Amniotic epithelial cell (primary cell): ENCODE data around the gene CPSF4L.
"Not testable (repeated sequence)": the region's sequence is repeated elsewhere in the genome, so short reads cannot be mapped to it uniquely, and the experiment has no call there.

Experiments
- DNase-seq: peaks from one replicate; pipeline ENCODE4 v3.0.0-alpha.2; 2010; ENCODE audit warnings: low read depth

The CPSF4L gene, protein sequence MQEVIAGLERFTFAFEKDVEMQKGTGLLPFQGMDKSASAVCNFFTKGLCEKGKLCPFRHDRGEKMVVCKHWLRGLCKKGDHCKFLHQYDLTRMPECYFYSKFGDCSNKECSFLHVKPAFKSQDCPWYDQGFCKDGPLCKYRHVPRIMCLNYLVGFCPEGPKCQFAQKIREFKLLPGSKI

DNA sequence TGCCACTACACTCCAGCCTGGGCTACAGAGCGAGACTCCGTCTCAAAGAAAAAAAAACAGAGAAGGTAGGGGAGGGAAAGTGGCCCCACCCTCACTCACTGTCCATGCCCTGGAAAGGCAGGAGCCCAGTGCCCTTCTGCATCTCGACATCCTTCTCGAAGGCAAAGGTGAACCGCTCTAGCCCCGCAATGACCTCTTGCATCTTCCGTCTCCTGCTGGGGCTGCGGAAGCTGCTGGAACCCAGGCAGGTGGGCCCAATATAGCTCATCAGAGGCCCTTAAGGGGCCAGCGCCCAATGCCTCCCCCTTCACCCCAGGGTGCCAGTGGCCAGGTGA is at the start of gene CPSF4L:
Gene CPSF4L (minus strand): TSS at position 264 of the 335 bp plus-strand sequence. CDS start 62 bp downstream, at position 202.
- DNase-seq: no peak

DNA sequence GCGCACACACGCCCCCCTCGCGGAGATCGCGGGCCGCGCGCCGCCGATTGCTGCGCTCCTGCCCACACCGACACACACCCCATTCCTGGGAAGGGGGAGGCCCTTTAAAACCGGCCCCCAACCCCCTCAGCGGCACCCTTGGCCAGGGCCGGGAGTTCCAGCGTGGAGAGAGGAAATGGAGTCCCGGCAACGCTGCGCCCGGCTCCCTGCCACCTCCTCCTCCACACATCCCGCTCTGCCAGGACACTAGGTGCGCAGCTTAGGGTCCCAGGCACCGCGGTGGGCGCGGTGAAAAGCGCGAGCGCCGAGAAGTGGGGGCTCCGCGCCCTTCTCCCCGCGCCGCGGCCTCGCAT is 49.7 kb upstream of the CPSF4L start:
- DNase-seq: no peak

DNA sequence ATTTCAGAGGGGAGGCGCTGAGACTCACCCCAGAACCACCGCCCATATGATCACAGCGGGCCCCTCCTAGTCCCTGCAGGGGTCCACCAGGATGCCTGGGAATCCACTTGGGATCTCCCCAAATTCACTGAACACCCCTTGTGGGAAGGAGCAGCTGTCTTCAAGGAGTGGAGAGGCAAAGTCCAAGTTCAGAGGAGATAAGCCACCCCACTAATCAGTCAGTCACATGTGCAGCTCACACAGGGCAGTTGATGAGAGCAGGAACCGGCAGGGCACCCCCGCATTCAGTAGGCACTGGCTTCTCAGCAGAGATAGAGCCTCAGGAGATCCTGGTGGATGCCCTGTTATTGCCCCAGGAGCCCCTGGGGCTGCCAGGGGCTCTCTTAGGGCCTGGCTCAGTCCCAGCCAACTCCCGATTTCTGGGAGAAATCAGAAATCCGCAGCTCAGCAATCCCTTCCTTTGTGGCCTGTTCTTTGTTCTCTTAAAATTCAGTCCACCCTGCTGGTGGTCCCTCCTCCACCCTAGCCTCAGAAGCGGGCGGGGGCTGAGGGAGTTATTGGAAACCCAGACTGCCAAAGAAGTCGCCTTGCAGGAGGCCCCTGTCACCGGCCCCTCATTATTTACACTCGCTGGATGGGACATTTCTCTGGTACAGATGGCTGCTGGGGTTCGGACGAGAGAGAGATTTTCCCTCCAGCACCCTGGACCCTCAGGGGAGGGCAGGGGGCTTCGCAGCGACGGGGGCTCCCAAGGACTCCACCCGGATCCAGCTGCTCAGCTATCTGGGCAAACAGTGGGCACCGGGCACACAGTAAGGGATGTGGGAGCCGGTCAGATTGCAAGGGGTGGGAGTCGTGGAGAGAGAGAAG is 48.3 kb upstream of the CPSF4L start:
- peak; percentile 69 for DNase-seq

DNA sequence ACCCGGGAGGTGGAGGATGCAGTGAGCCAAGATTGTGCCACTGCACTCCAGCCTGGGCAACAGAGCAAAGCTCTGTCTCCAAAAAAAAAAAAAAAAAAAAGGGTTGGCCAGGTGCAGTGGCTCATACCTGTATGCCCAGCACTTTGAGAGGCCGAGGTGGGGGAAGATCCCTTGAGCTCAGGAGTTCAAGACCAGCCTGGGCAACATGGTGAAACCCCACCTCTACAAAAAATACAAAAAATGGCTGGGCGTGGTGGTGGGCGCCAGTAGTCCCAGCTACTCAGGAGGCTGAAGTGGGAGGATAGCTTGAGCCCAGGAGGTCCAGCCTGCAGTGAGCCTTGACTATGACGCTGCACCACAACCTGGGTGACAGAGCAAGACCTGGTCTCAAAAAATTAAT is 47.3 kb upstream of the CPSF4L start:
- DNase-seq: not testable (repeated sequence)

DNA sequence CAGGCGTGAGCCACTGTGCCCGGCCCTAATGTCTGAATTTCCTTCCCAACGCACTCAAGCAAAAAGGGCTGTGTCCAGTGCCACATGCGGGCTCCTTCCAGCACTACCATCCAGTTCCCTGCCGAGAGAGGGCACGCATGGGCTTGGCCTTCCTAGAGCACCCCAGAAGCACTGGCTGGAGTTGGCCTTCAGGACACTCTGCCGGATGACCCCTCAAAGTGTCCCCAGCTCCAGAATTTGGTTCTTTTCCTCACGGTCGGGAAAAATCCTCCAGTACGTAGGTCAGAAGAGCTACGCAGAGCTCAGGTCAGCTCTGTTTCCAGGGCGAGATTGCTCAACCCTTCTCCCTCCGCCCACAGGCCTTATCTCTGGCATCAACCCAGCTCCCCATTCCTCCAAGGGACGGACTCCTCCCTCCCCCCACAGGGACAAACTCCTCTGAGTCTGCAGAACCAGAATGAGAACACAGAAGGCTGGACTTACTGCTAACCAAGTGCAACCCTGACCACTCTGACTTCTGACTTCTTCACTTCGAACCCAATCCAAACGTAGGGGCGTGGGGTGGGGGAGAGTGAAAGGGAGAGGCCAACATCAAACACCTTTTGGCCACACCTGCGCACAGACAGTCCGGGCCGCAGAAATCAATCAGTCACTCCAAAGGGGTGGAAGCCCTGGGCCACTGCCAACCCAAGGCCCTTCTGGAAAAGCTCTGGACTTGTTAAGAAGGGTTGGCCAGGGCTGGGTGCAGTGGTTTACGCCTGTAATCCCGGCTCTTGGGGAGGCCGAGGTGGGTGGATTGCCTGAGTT is 46.5 kb upstream of the CPSF4L start:
- DNase-seq: peak; percentile 99

DNA sequence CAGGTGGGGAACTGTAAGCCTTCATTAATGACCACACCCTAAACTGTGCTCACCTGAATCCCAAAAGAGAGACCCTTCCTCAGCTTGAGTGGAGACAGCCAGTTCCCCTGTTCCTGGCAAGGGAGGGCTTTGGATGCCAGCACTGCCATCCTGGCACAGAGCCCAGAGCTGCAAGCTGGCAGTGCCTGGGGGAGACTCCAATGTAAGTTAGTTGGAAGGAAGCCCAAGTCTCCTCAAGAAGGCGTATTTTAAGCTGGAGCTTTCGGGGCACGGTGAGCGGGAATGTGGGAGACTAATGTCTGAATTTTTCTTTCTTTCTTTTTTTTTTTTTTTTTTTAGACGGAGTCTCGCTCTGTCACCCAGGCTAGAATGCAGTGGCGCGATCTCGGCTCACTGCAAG is 45.5 kb upstream of the CPSF4L start:
- no peak for DNase-seq

DNA sequence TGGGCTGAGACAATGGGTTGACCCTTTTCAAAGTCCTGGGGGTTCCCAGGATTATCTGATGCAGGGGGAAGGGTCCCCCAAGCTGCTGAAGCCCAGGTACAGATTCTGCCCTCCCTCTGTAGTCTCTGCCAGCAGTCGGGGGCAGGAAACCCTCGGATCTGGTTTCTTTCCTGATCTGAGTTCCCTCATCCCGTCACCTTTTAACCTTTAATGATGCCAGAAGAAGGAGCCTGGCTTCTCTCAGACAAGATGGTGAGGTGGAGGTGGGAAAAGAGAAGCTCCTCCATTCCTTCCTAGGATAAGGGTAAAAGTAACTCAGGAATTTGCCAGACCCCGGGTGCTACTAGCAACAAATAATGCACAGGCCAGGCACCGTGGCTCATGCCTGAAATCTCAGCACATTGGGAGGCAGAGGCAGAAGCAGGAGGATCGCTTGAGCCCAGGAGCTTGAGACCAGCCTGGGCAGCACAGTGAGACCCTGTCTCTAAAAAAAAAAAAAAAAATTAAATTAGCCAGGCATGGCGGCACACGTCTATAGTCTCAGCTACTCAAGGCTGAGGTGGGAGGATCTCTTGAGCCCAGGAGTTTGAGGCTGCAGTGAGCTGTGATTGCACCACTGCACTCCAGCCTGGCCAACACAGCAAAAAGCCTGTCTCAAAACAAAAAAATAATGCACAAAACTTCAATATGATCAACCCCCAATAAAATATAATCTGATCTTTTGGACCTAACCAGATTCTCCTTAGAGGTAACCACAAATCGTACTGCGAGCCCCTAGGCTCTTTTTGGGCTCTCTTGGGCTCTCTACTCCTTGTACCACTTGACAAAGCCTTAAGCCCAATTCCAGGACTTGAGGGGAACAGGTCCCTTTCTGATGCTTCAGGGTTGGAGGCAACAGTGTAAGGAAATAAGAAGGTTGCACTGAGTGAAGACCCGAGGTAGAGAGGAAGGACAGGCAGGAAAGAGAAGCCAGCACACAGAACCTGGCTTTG is 44.5 kb upstream of the CPSF4L start:
- no peak for DNase-seq

DNA sequence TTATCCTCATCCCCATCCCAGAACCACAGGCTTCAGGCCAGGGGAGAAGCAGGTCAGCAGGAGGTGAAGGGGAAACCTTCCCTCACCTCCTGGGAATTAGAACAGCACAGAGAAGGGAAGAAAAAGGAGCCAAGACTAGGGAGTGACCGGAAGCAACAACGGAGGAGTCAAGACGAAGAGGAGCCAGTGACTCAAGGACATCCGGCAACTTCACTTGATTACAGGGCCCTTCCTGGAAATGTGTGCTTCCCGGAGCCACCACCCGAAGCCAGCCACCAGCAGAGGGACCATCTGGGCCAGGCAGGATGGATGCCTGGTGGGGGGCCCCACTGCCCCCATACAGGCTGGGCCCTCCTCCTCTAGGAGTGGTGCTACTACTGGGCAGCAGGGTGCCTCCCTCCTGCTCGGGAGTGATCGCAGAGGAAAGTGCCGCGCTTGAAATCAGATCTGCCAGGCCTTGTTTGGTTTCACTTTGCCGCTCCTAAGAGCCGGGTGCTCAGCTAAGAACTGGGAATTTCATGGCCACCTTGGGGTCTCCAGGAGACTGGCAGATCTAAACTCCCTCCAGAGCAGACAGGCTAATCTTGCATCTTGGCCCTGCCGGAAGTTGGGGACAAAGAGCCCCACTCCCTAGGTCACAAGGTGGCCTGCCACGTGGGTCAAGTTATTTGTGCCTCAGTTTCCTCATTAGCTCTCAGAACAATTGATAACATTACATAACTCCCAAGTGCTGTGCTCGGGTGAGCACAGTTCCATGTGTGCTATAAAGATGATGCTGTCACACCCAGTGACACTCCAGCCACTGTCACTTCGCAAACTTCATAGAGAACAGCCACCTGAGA is 43.5 kb upstream of the CPSF4L start:
- peak; percentile 83 for DNase-seq

DNA sequence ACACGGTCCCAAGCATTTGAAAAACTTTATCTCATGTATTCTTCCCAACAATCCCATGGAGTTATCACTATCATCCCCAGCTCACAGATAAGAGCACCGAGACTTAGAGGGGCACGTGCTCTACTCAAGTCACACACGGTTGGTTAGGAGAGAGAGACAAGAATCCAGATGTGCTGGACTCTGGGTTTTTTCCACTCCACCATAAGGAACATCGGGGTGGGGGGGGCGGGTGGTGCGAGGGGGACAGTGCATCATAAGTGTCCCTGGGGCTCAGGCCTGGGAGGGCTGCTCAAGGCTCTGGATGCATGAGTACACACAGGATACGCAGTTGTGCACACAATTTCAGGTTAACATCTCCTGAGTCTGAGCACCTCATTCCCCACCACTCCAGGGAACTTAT is 42.8 kb upstream of the CPSF4L start:
- peak; percentile 71 for DNase-seq

DNA sequence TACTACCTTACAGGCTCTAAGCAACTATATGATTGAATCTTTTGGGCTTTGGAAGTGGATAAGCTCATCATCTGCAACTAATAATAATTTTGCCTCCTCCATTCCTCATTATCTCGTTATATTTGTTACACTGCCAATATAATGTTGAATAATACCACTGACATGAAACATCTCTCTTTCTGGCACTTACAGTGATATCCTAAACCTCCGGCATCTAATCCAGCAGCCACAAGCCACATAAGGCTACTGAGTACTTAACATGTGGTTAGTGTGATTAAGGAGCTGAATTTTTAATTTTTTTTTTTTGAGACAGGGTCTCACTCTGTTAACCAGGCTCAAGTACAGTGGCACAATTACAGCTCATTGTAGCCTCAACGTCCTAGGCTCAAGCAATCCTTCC is 40.5 kb upstream of the CPSF4L start:
- DNase-seq: peak; percentile 54

DNA sequence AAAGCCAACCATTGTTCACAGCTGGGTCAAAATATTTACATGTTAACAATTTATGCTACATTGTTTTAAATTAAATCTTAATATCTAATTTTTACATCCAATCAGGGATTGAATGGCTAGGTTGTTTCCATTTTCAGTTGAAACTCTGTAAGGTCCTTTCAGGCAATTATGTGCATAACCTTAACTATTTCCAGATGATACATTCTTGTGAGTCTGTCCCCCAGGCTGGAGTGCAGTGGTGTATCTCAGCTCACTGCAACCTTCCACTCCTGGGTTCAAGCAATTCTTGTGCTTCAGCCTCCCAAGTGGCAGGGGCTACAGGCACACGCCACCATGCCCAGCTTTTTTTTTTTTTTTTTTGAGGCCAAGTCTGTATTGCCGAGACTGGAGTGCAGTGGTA is 39.7 kb upstream of the CPSF4L start:
- DNase-seq: no peak

DNA sequence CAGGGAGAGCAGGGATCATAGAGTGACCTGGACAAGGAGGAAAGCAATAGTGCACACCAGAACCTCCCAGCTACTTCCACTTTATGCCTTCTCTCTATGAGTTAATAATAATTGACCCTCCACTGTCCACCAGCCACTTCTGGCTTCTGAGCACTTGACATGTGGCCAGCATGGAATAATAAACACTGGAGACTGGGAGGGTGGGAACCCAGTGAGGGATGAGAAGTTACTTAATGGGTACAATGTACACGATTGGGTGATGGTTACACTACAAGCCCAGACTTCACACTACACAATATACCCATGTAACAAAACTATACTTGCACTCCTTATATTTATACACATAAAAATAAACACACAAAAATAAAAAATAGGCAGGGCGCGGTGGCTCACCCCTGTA is 38.7 kb upstream of the CPSF4L start:
- DNase-seq: no peak

DNA sequence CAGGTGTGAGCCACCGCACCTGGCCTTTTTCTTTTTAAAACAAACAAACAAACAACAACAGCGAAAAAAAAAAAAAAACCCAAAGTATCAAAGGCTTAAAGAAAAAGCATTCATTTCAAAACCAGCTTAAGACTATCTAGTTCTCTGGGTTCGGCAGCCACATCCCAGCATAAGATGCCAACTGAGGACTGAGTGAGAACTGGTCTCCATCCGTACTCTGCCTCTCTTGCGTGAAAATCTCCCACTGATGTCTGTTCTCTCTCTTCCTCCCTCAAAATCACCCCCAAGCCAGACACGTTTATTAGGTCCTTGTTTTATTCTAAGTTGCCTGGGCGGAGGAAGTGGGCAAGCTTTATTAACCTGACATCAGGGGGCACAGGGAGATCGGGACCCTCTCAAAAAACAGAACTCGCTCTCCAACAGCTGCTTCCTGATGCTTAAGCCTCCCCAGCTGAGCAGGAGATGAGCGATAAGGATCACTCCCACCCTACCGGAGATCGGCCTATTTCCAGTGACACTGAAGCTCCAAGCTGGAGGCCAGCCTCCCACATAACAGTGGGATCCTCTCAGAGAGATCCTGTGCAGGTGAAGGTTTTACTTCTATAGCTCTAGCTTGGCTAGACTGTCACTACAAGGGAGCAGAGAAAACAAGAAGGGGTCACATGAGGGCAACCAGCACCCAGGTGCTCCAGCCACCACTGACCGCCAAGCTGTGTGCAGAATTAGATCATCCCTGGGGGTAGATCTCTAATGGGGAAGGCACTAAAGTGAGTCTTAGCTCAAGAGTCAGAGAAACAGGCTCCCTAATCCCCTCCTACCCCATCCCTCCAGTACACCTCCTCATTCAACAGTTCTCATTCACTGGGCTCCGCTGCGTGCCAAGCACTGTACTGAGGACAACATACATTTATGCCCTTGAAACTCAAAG is 36.5 kb upstream of the CPSF4L start:
- DNase-seq: peak; percentile 58

DNA sequence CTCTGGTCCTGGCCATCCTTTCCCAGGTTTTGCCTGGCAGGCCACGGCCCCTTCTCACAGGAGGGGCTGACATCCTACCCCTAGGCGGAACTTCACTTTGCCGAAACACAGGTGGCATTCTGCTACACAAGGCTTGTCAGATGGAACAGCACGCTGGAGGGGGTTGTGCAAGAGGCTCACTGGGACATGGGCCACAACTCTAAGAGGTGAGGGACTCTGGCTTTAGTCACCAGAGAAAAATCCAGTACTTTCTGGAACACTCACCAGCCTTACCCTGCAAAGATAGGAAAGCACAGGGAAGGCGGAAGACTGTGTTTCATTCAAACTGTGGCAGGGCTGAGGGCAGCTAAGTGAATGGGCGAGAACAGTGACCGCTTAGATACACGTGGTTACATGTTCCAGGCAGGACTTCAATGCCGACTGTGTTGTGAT is 31.8 kb upstream of the CPSF4L start:
- peak; percentile 86 for DNase-seq

DNA sequence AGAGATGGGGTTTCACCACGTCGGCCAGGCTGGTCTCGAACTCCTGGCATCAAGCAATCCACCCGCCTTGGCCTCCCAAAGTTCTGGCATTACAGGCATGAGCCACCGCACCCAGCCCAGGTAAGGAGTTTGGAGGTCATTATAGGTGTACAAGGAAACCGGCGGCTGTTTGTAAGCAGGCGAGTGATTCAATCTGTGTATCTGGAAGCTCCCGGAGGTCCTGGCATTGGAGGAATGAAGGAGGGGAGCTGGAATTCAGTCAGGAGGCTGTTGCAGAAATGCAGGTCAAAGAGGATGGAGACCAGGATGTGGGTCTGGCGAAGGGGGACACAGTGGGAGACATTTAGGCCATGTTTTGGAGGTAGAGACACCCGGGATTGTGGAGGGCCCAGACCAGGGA is 31.4 kb upstream of the CPSF4L start:
- DNase-seq: no peak

DNA sequence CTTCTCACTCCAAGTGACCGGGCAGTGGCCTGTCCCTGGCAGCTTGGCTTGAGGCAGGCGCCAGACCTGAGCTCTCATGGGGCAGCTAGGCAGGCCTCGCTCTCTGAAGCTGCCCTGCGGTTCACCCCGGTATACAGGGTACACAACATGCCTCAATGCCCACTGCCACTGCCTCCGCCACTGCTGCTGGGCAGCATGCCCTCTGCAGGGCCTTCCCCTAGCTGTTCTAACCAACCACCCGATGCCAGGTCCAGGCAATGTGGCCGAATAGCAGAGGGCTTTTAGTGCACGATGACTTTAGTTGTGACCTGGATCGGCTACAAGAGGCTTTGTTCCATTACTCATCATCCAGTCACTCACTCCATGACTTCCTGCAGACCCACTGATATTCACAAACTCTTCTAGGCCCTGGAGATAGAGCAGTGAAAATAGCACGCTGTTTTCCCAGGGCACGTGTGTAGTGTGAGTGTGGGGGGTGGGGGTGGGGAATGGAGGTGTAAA is 30.4 kb upstream of the CPSF4L start:
- no peak for DNase-seq

DNA sequence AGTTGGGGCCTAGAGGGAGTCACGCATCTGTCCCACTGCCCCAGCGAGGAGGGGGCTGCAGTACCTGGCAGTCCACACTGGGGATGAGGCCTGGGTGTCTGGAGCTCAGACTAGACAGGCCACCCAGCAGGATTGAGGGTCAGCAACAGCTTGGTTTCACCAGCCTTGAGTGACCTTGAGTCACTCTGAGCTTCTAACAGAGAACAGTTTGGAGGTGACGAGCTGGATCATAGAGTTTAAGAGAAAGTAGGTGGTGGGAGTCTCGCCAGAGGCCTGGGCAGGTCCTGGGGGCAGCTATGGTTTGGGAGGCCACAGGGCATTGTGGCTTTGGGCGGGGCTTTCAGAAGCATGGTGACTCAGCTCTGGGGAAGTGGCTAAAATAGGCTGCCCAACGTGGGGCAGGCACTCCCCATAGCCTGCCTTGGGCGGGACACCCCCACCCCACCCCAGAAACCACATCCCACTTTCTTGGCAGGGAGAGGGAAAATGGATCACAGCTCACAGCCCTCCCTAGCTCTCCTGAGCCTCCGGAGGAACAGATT is 29.7 kb upstream of the CPSF4L start:
- DNase-seq: peak; percentile 73

DNA sequence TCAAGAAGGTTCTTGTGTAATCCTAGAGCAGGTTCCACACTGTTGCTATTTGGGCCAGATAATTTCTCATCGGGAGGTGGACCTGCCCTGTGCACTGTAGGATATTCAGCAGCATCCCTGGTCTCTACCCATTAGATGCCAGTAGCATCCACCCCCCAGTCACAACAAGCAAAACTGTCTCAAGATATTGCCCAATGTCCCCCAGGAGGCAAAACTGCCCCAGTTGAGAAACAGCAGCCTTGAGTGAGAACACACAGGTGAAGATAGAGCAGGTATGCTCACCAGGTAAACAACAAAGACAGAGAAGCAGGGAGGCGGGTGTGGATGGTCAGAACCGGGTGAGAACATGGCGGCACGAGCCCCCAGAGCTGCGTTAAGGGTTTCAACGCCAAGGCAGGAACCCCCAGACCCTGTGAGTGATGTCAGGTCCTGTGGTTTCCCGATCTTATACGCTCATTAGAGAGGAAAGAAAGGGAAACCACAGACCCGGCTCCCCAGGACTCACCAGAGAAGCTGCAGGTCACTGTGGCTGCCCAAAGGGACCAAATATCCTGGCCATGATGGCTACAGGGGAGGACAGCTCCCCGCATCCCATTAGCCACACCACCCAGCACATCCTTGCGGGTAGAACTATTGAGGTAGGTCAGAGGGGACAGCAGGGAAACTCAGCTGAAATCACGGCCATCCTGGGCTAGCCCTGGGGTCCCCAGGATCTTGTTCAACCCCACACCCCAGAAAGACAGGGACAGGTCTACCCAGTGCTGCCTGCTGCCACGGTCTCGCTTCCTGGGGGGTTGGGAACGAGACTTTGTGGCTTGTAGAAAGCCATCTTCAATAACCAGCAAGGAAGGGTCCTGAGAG is 28.9 kb upstream of the CPSF4L start:
- no peak for DNase-seq
